Hepatocyte (in vitro differentiated cells): ENCODE data around the gene PRM2.

Experiments used
- EZH2 ChIP-seq: fragments of 200-600 bp; sonication (generic); IDR thresholded peaks from 2 replicates; pipeline ENCODE4 v1.6.1; 2016; ENCODE audit warnings: antibody characterized with exemption, mild to moderate bottlenecking, borderline replicate concordance
- EZH2phosphoT487 ChIP-seq: fragments of 200-600 bp; sonication (generic); IDR thresholded peaks from one replicate; pipeline ENCODE4 v1.6.1; 2018; ENCODE audit warnings: antibody characterized with exemption, mild to moderate bottlenecking, low read depth, moderate library complexity; ENCODE audit not compliant: unreplicated experiment, severe bottlenecking
- TF ChIP-seq, protein P1 (sequence below): fragments of 200-600 bp; sonication (generic); IDR thresholded peaks from 2 replicates; pipeline ENCODE4 v1.5.1; 2016; ENCODE audit warnings: antibody characterized with exemption, mild to moderate bottlenecking; ENCODE audit not compliant: poor library complexity

DNA sequence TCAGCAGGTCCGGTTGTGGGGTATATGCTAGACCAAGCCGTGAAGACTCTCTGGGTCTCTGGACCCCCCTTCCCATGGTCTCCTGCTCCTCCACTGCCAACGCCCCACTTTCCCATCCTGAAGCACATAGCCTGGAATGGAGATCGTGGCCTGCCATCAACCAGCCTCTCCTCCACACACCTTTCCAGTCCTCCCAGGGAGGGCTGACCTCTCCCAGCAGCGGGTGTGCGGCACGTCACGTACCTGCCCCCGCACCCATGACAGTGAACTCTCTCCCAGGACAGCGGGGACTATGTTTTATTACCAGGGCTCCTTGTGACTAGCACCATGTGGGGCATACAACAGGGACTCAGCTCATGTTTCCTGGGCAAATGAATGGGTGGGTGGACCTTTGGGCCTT lies 4.7 kb downstream of the PRM2 start:
- TF ChIP-seq, protein P1, sequence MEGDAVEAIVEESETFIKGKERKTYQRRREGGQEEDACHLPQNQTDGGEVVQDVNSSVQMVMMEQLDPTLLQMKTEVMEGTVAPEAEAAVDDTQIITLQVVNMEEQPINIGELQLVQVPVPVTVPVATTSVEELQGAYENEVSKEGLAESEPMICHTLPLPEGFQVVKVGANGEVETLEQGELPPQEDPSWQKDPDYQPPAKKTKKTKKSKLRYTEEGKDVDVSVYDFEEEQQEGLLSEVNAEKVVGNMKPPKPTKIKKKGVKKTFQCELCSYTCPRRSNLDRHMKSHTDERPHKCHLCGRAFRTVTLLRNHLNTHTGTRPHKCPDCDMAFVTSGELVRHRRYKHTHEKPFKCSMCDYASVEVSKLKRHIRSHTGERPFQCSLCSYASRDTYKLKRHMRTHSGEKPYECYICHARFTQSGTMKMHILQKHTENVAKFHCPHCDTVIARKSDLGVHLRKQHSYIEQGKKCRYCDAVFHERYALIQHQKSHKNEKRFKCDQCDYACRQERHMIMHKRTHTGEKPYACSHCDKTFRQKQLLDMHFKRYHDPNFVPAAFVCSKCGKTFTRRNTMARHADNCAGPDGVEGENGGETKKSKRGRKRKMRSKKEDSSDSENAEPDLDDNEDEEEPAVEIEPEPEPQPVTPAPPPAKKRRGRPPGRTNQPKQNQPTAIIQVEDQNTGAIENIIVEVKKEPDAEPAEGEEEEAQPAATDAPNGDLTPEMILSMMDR, result no peak
- TF ChIP-seq EZH2 (no peak), EZH2phosphoT487 (no peak)
